Measurements from ENCODE around the gene TMSB4X.
"Not testable (repeated sequence)": the region's sequence is repeated elsewhere in the genome, so short reads cannot be mapped to it uniquely, and the experiment has no call there.

Gene TMSB4X

GRCh38 chrX:12979026-12979607, 4.2 kb downstream of the TMSB4X start:
- ChIA-PET POLR2A (interaction anchor here (0.9 to 5.5 kb wide), 10 partner anchors 10 to 509 kb away, joined by 3 to 35 read pairs (median 4); no protein-coding TSS in a partner anchor), CTCF (interaction anchor here (0.8 to 1.7 kb wide), 8 partner anchors 14 to 508 kb away, joined by 3 to 9 read pairs (median 3); no protein-coding TSS in a partner anchor)
- DNase-seq (ENCODE audit: extremely low spot score) = no peak
- no peak for TF ChIP-seq CTCF (IDR thresholded peaks at IDR 0.05; ENCODE audit: control extremely low read depth, extremely low read depth, low read depth, missing control alignments)

- no peak for TF ChIP-seq CTCF (IDR thresholded peaks at IDR 0.05; ENCODE audit: control extremely low read depth, extremely low read depth, low read depth, missing control alignments)
- ChIA-PET CTCF (interaction anchor here (0.7 to 2.4 kb wide), 7 partner anchors 27 to 508 kb away, joined by 3 to 11 read pairs (median 3); no protein-coding TSS in a partner anchor), POLR2A (interaction anchor here (1.2 to 2.6 kb wide), 3 partner anchors 95 to 508 kb away, joined by 3 to 9 read pairs (median 3); no protein-coding TSS in a partner anchor)
- DNase-seq (ENCODE audit: extremely low spot score) = no peak
These were observed 4.7 kb downstream of the TMSB4X start for GRCh38 chrX:12979616-12980015.

GRCh38 chrX:12980039-12980438, 5.1 kb downstream of the TMSB4X start:
- POLR2A ChIA-PET = interaction anchor here (1.2 kb wide), 1 partner anchor 97 kb away, joined by 3 read pairs; no protein-coding TSS in a partner anchor
- not testable (repeated sequence) for DNase-seq (ENCODE audit: extremely low spot score)
- CTCF ChIA-PET = interaction anchor here (0.7 to 2.4 kb wide), 3 partner anchors 29 to 107 kb away, joined by 3 to 11 read pairs (median 3); no protein-coding TSS in a partner anchor

- CTCF ChIA-PET = interaction anchor here (2.4 kb wide), 1 partner anchor 35 kb away, joined by 11 read pairs; no protein-coding TSS in a partner anchor
- no peak for TF ChIP-seq CTCF (IDR thresholded peaks at IDR 0.05; ENCODE audit: control extremely low read depth, extremely low read depth, low read depth, missing control alignments)
- POLR2A ChIA-PET = interaction anchor here (0.7 kb wide), 2 partner anchors 111 to 506 kb away, joined by 3 read pairs; no protein-coding TSS in a partner anchor
- no peak for DNase-seq (ENCODE audit: extremely low spot score)
These were observed 7.0 kb downstream of the TMSB4X start for GRCh38 chrX:12981880-12982279.

- TF ChIP-seq CTCF (IDR thresholded peaks at IDR 0.05; ENCODE audit: control extremely low read depth, extremely low read depth, low read depth, missing control alignments) = no peak
- ChIA-PET POLR2A (interaction anchor here (1.2 kb wide), 1 partner anchor 10 kb away, joined by 4 read pairs; the partner anchor contains the start of gene TMSB4X), CTCF (interaction anchor here (1.4 to 3.4 kb wide), 4 partner anchors 10 to 503 kb away, joined by 5 to 18 read pairs (median 6); no protein-coding TSS in a partner anchor)
- DNase-seq (ENCODE audit: extremely low spot score) = no peak
These were observed 9.9 kb downstream of the TMSB4X start for GRCh38 chrX:12984603-12985319.

DNA sequence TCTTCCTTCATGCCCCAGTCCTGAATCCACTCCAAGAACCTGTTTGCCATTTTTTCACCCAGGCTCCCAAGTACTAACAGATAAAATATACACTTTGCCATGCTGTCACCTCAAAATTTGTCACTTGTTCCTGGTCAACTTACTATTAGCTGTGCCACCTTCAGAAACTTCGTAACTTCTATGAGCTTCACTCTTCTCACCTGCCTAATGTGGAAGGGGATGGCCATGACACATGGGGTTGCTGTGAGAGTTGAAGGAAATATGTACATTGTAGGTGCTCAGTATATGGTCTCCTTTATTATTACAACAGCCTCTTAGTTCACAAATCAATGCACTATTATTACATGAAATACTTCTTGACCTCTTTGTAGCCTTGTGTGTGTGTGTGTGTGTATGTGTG, 10.4 kb downstream of the TMSB4X start:
- ChIA-PET CTCF (interaction anchor here (1.4 to 3.4 kb wide), 4 partner anchors 10 to 503 kb away, joined by 5 to 18 read pairs (median 8); no protein-coding TSS in a partner anchor), POLR2A (interaction anchor here (1.2 kb wide), 1 partner anchor 10 kb away, joined by 4 read pairs; the partner anchor contains the start of gene TMSB4X)
- DNase-seq (ENCODE audit: extremely low spot score) = no peak
- TF ChIP-seq CTCF (IDR thresholded peaks at IDR 0.05; ENCODE audit: control extremely low read depth, extremely low read depth, low read depth, missing control alignments) = no peak

Data from GM10248 (cell line).